HepG2 (cell line): ENCODE data around the gene DLX1. TPM values are rescaled to one million over a fixed set of nuclear protein-coding genes. Genes with fewer than 3 reads are reported as not detected.

Experiments used
- CBX2 ChIP-seq, 2 experiments: fragments of 200-600 bp in 1 of 2; sonication (generic); formaldehyde crosslinking in 1 of 2; IDR thresholded peaks; 2 replicates each; pipeline versions ENCODE4 v1.7.0 to v1.8.1; 2018 to 2022; ENCODE audit warnings: low read depth in 2 of 2, low read length in 1 of 2, mild to moderate bottlenecking in 1 of 2, missing genetic modification reagents in 1 of 2
- CHD2 ChIP-seq: IDR thresholded peaks from 2 replicates; pipeline ENCODE4 v1.6.1; 2011; ENCODE audit warnings: low read depth, low read length, improper control_type of control experiment
- FLYWCH1 ChIP-seq: sonication (generic); formaldehyde crosslinking; IDR thresholded peaks from 2 replicates; pipeline ENCODE4 v1.8.1; 2023; ENCODE audit warnings: mild to moderate bottlenecking, missing genetic modification reagents
- IKZF4 ChIP-seq: sonication (generic); formaldehyde crosslinking; IDR thresholded peaks from 2 replicates; pipeline ENCODE4 v1.5.1; 2020; ENCODE audit warnings: borderline replicate concordance, mild to moderate bottlenecking, low read depth, missing genetic modification reagents; ENCODE audit errors: not compliant biosample characterization
- IRF9 ChIP-seq: sonication (generic); formaldehyde crosslinking; IDR thresholded peaks from 2 replicates; pipeline ENCODE4 v1.8.0; 2022; ENCODE audit warnings: missing genetic modification reagents, mild to moderate bottlenecking, borderline replicate concordance
- NCOA2 ChIP-seq: sonication (generic); formaldehyde crosslinking; IDR thresholded peaks from 2 replicates; pipeline ENCODE4 v1.8.0; 2022; ENCODE audit warnings: inconsistent platforms
- RERE ChIP-seq: IDR thresholded peaks from 2 replicates; pipeline ENCODE4 v1.6.1; 2016; ENCODE audit warnings: low read depth, missing genetic modification reagents, missing compliant biosample characterization
- RNF2 ChIP-seq: fragments of 450-650 bp; conservative IDR thresholded peaks from 2 replicates; pipeline ENCODE4 v1.6.1; 2016; ENCODE audit warnings: low read depth
- SATB2 ChIP-seq: sonication (generic); formaldehyde crosslinking; IDR thresholded peaks from 2 replicates; pipeline ENCODE4 v1.5.0; 2020; ENCODE audit warnings: missing genetic modification reagents
- WIZ ChIP-seq: sonication (generic); formaldehyde crosslinking; IDR thresholded peaks from 2 replicates; pipeline ENCODE4 v1.5.1; 2020; ENCODE audit warnings: mild to moderate bottlenecking, missing genetic modification reagents
- ZFX ChIP-seq: sonication (generic); formaldehyde crosslinking; IDR thresholded peaks from 2 replicates; pipeline ENCODE4 v1.4.0; 2020; ENCODE audit warnings: mild to moderate bottlenecking, low read depth, missing genetic modification reagents, moderate library complexity
- ZGPAT ChIP-seq: IDR thresholded peaks from 2 replicates; pipeline ENCODE4 v1.6.1; 2016; ENCODE audit warnings: mild to moderate bottlenecking
- ZNF224 ChIP-seq: sonication (generic); formaldehyde crosslinking; IDR thresholded peaks from 2 replicates; pipeline ENCODE4 v1.5.0; 2020; ENCODE audit warnings: mild to moderate bottlenecking, missing genetic modification reagents
- ZNF44 ChIP-seq: sonication (generic); formaldehyde crosslinking; IDR thresholded peaks from 2 replicates; pipeline ENCODE4 v1.5.1; 2020; ENCODE audit warnings: mild to moderate bottlenecking, missing genetic modification reagents
- ZNF768 ChIP-seq: sonication (generic); formaldehyde crosslinking; IDR thresholded peaks from 2 replicates; pipeline ENCODE4 v1.4.0; 2020; ENCODE audit warnings: missing genetic modification reagents
- ZZZ3 ChIP-seq: sonication (generic); formaldehyde crosslinking; IDR thresholded peaks from 2 replicates; pipeline ENCODE4 v1.4.0; 2020; ENCODE audit warnings: missing genetic modification reagents, mild to moderate bottlenecking, borderline replicate concordance
- polyA plus RNA-seq, 8 experiments: library from polyadenylated mRNA; depleted of rRNA in 3 of 8; stranded (reverse) in 7 of 8; unstranded in 1 of 8; fragments of >200 nt; fragmentation: Illumina TruSeq in 4 of 8; extraction: Trizol in 4 of 8; gene quantifications; 2 replicates each; pipeline versions ENCODE4 v1.2.1 to v1.2.3, GENCODE V29; 2011 to 2016; ENCODE audit warnings: low read depth in 4 of 8, missing spikeins in 1 of 8, mixed read lengths in 1 of 8; ENCODE audit not compliant: insufficient read depth in 1 of 8
- total RNA-seq, 5 experiments: library from RNA; depleted of rRNA; stranded (reverse); fragments of >200 nt; fragmentation: Illumina TruSeq; extraction: Trizol; gene quantifications; 2 replicates each; pipeline ENCODE4 v1.2.3, GENCODE V29; 2016; ENCODE audit warnings: low read depth in 1 of 5

The DLX1 gene
- total and polyA plus RNA-seq, 2 of the 13 experiments (the other 11 are each of a cell fraction or from before 2014, with no cell fraction given) = 0.18 to 0.86 TPM

- TF ChIP-seq ZGPAT (0 out of 2 replicates have a peak, but pooled peaks have one; percentile 19), ZNF224 (CRISPR knock-in tag) (peak; percentile 66; the same call in 1 of the 2 replicates), RNF2 (peak; percentile 47; the same call in 1 of the 2 replicates), CBX2 (IDR thresholded peaks at IDR 0.05; ENCODE audit: low read depth, low read length) (no peak), CBX2 (CRISPR knock-in tag; IDR thresholded peaks at IDR 0.05; ENCODE audit: low read depth) (peak; percentile 86), SATB2 (CRISPR knock-in tag) (no peak), CHD2 (0 out of 2 replicates have a peak, but pooled peaks have one; percentile 17), IKZF4 (CRISPR knock-in tag) (no peak), ZNF44 (CRISPR knock-in tag) (no peak), NCOA2 (CRISPR knock-in tag) (no peak), WIZ (no peak), RERE (CRISPR knock-in tag) (no peak), FLYWCH1 (CRISPR knock-in tag) (no peak), ZFX (CRISPR knock-in tag) (no peak), ZNF768 (CRISPR knock-in tag) (no peak; the same call in 1 of the 2 replicates), ZZZ3 (no peak), IRF9 (CRISPR knock-in tag) (peak; percentile 66; the same call in 1 of the 2 replicates)
Measured at GRCh38 chr2:172082944-172083627, 2.2 kb upstream of the DLX1 start (continued).
